Activated CD8-positive, alpha-beta T cell treated with anti-CD3 and anti-CD28 coated beads for 36 hours (primary cell): Measurements from ENCODE around the gene SMIM44. TPM values are rescaled to one million over a fixed set of nuclear protein-coding genes. Genes with fewer than 3 reads are reported as not detected.

Experiments
- ATAC-seq: fragments of 200-7000 bp; cut with Tn5 transposase; one replicate; pipeline ENCODE4 v1.10.0; 2021; ENCODE audit warnings: mild to moderate bottlenecking, moderate library complexity
- CTCF ChIA-PET: fragments of 350-600 bp; sonication (Branson Sonifier 250); formaldehyde crosslinking; loops from one replicate; lab custom pipeline; 2021; ENCODE audit warnings: antibody characterized with exemption; lab: Charles Lee
- POLR2A ChIA-PET: fragments of 350-600 bp; sonication (Branson Sonifier 250); formaldehyde crosslinking; loops from one replicate; lab custom pipeline; 2021; ENCODE audit warnings: antibody characterized with exemption; lab: Charles Lee
- DNase-seq: peaks from one replicate; pipeline ENCODE4 v3.0.0-alpha.2; 2020
- H3K27ac Mint-ChIP-seq: one replicate; pipeline ENCODE4 v1.8.0; 2021; ENCODE audit warnings: mild to moderate bottlenecking, mixed read lengths
- H3K27me3 Mint-ChIP-seq: one replicate; pipeline ENCODE4 v1.8.0; 2021; ENCODE audit warnings: mixed read lengths
- H3K36me3 Mint-ChIP-seq: one replicate; pipeline ENCODE4 v1.8.0; 2021; ENCODE audit warnings: low read depth, mixed read lengths
- H3K4me1 Mint-ChIP-seq: one replicate; pipeline ENCODE4 v1.8.0; 2021; ENCODE audit warnings: low read depth, mixed read lengths
- H3K4me3 Mint-ChIP-seq: one replicate; pipeline ENCODE4 v1.8.0; 2021; ENCODE audit warnings: mild to moderate bottlenecking, moderate library complexity, mixed read lengths
- H3K9me3 Mint-ChIP-seq: one replicate; pipeline ENCODE4 v1.8.0; 2021; ENCODE audit warnings: mixed read lengths
- CTCF ChIP-seq: fragments of 200-600 bp; IDR thresholded peaks from one replicate; pipeline ENCODE4 v1.8.0; 2022; ENCODE audit warnings: antibody characterized with exemption, mild to moderate bottlenecking
- intact Hi-C: fragments of 100-400 bp; cut with micrococcal nuclease; formaldehyde crosslinking; loops from one replicate; pipeline ENCODE4 v1.10.0; 2022
- total RNA-seq, 2 experiments: library from RNA; stranded (reverse); gene quantifications; one replicate each; pipeline ENCODE4 v1.2.3, GENCODE V29; 2021

The SMIM44 gene
- total RNA-seq, 2 experiments from 2014 or later, result not detected

GRCh38 chr19:3492919-3493318, 9.7 kb upstream of the SMIM44 start:
- H3K27me3 Mint-ChIP-seq, result no peaks in the 10 kb centered on the region
- H3K4me1 Mint-ChIP-seq, result peaks cover 14% of the 10 kb centered on the region
- POLR2A ChIA-PET, result no interaction called here
- no peak overlapping the region for H3K4me3 Mint-ChIP-seq
- CTCF ChIA-PET, result no interaction called here
- peaks cover 19% of the 10 kb centered on the region for H3K36me3 Mint-ChIP-seq
- intact Hi-C loops, result no loop called here
- H3K27ac Mint-ChIP-seq, result no peak overlapping the region
- ATAC-seq, result no peak
- H3K9me3 Mint-ChIP-seq, result no peaks in the 10 kb centered on the region
- TF ChIP-seq CTCF, result no peak
- DNase-seq, result no peak

GRCh38 chr19:3492131-3492839, 9.0 kb upstream of the SMIM44 start:
- Mint-ChIP-seq H3K4me1 (peaks cover 12% of the 10 kb centered on the region), H3K4me3 (no peak overlapping the region), H3K27ac (no peak overlapping the region), H3K36me3 (peaks cover 17% of the 10 kb centered on the region), H3K9me3 (no peaks in the 10 kb centered on the region), H3K27me3 (no peaks in the 10 kb centered on the region)
- no peak for TF ChIP-seq CTCF
- ChIA-PET CTCF (no interaction called here), POLR2A (no interaction called here)
- intact Hi-C loops, result no loop called here
- no peak for ATAC-seq
- no peak for DNase-seq

- no peak overlapping the region for H3K4me3 Mint-ChIP-seq
- peaks cover 12% of the 10 kb centered on the region for H3K36me3 Mint-ChIP-seq
- ChIA-PET CTCF (interaction anchor here (2.8 kb wide), 1 partner anchor 19 kb away, joined by 9 read pairs; no protein-coding TSS in a partner anchor), POLR2A (no interaction called here)
- DNase-seq (no peak), ATAC-seq (no peak)
- no peaks in the 10 kb centered on the region for H3K27me3 Mint-ChIP-seq
- no peak for TF ChIP-seq CTCF
- H3K27ac Mint-ChIP-seq, result no peak overlapping the region
- H3K9me3 Mint-ChIP-seq, result no peaks in the 10 kb centered on the region
- H3K4me1 Mint-ChIP-seq, result peaks cover 12% of the 10 kb centered on the region
- intact Hi-C loops, result no loop called here
These were observed 8.3 kb upstream of the SMIM44 start for GRCh38 chr19:3491396-3492119.

- intact Hi-C loops, result no loop called here
- no peaks in the 10 kb centered on the region for H3K36me3 Mint-ChIP-seq
- no peak overlapping the region for H3K27ac Mint-ChIP-seq
- no peaks in the 10 kb centered on the region for H3K27me3 Mint-ChIP-seq
- TF ChIP-seq CTCF, result no peak
- ATAC-seq, result no peak
- H3K4me1 Mint-ChIP-seq, result peaks cover 15% of the 10 kb centered on the region
- POLR2A ChIA-PET, result interaction anchor here (1.1 kb wide), 1 partner anchor 15 kb away, joined by 3 read pairs; no protein-coding TSS in a partner anchor
- no peaks in the 10 kb centered on the region for H3K9me3 Mint-ChIP-seq
- no peak for DNase-seq
- CTCF ChIA-PET, result interaction anchor here (3.3 to 6.9 kb wide), 4 partner anchors 10 to 178 kb away, joined by 16 to 54 read pairs (median 17); partner anchors contain the start of gene DOHH
- no peak overlapping the region for H3K4me3 Mint-ChIP-seq
These were observed 575 bp downstream of the SMIM44 start for GRCh38 chr19:3482507-3483225.
